Measurements from ENCODE around the gene UBE3B. TPM values are rescaled to one million over a fixed set of nuclear protein-coding genes. Genes with fewer than 3 reads are reported as not detected.

The UBE3B gene
- total RNA-seq, 2 donors from 2014 or later, result 57.9 to 85.8 TPM

DNA sequence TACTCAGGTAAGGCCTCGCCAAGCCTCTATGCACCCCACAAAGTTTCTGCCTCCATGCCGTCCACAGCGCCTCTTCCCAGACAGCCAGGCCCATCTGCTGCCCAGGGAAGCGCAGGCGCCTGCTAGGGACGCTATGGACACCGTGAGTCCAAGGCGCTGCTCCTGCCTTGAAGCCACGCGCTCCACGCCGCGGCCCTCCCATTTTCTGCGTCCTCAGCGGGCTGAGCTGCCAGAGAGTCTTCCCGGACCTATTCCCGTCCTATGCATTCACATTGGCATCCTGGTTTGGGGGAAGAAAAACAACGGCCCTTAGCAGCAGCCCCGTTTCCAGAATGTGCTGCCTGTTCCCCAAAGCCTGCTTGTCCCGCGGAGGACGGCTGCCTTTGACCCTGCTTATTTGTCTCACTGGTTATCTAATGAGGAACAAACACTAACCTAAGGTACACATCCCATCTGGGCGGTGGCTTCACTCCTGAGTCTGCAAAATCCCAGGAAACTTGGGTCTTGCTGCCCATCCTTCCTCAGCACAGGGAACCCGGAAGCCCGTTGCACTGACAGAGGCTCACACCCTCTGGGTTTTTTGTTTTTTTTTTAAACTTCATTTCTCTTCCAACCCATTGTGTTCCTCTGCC, 57.9 kb downstream of the UBE3B start:
- TF ChIP-seq, protein P1, sequence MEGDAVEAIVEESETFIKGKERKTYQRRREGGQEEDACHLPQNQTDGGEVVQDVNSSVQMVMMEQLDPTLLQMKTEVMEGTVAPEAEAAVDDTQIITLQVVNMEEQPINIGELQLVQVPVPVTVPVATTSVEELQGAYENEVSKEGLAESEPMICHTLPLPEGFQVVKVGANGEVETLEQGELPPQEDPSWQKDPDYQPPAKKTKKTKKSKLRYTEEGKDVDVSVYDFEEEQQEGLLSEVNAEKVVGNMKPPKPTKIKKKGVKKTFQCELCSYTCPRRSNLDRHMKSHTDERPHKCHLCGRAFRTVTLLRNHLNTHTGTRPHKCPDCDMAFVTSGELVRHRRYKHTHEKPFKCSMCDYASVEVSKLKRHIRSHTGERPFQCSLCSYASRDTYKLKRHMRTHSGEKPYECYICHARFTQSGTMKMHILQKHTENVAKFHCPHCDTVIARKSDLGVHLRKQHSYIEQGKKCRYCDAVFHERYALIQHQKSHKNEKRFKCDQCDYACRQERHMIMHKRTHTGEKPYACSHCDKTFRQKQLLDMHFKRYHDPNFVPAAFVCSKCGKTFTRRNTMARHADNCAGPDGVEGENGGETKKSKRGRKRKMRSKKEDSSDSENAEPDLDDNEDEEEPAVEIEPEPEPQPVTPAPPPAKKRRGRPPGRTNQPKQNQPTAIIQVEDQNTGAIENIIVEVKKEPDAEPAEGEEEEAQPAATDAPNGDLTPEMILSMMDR (IDR thresholded peaks at IDR 0.05), result no peak
- TF ChIP-seq POLR2A (IDR thresholded peaks at IDR 0.05) (no peak), POLR2AphosphoS5 (IDR thresholded peaks at IDR 0.05) (no peak)
- intact Hi-C loops (cut with DNase I), result no loop called here
- no peak overlapping the region for H3K27ac ChIP-seq
- H3K9me3 ChIP-seq, result no peaks in the 10 kb centered on the region
- H3K27me3 ChIP-seq (replicated peaks; ENCODE audit: insufficient read depth), result no peaks in the 10 kb centered on the region
- no peaks in the 10 kb centered on the region for H3K4me1 ChIP-seq (replicated peaks)
- no peak for DNase-seq (ENCODE audit: low spot score)
- H3K4me3 ChIP-seq, result no peak overlapping the region
- 91% methylated on average over 25 of the region's 25 CpGs for WGBS
- H3K36me3 ChIP-seq, result no peaks in the 10 kb centered on the region

GRCh38 chr12:109535863-109536250, 58.4 kb downstream of the UBE3B start:
- Histone ChIP-seq H3K27ac (no peak overlapping the region), H3K27me3 (replicated peaks; ENCODE audit: insufficient read depth) (no peaks in the 10 kb centered on the region), H3K4me3 (no peak overlapping the region), H3K36me3 (no peaks in the 10 kb centered on the region), H3K9me3 (no peaks in the 10 kb centered on the region), H3K4me1 (replicated peaks) (no peaks in the 10 kb centered on the region)
- no peak for DNase-seq (ENCODE audit: low spot score)
- no peak for TF ChIP-seq POLR2AphosphoS5 (IDR thresholded peaks at IDR 0.05)
- TF ChIP-seq, protein P1 (IDR thresholded peaks at IDR 0.05), result no peak
- TF ChIP-seq POLR2A (IDR thresholded peaks at IDR 0.05), result no peak
- 82% methylated on average over 5 of the region's 5 CpGs for WGBS
- intact Hi-C loops (cut with DNase I), result no loop called here

- Histone ChIP-seq H3K4me1 (replicated peaks) (no peaks in the 10 kb centered on the region), H3K27me3 (replicated peaks; ENCODE audit: insufficient read depth) (no peaks in the 10 kb centered on the region), H3K27ac (no peak overlapping the region), H3K4me3 (no peak overlapping the region), H3K9me3 (no peaks in the 10 kb centered on the region), H3K36me3 (no peaks in the 10 kb centered on the region)
- WGBS, result 81% methylated on average over 8 of the region's 8 CpGs
- DNase-seq (ENCODE audit: low spot score), result no peak
- intact Hi-C loops (cut with DNase I), result no loop called here
- TF ChIP-seq, protein P1 (IDR thresholded peaks at IDR 0.05), result no peak
- TF ChIP-seq POLR2AphosphoS5 (IDR thresholded peaks at IDR 0.05), result no peak
These were observed 59.7 kb downstream of the UBE3B start for GRCh38 chr12:109537136-109537535.

DNA sequence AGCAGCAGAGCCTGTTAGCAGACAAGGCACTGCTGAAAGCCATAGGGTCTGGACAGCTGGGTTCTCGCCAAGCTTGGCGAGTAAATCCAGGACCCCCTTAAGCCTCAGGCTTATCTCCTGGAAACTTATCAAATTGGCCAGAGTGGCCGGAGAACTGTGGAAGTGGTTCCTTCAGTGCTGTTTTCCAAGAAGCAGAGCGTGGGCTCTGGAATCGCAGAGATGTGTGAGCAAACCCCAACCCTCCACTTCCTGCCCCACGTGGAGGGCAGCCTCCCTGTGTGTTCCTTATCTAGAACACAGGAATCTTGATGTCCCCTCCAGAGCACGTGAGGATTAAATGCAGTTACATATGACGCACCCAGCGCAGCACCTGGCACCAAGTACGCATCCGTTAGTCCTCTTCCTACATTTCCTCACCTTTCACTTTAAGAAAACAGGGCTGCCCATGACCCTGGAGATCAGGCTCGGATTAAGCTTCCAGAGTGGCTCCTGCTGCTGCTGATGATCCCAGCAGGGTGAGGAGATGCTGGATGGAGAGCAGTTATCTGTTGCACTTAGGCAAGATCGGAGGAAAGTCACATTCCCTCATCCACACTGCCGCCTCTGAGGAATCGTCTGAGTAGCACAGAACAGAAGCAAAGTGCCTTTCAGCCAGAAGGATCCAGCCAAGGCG, 60.9 kb downstream of the UBE3B start:
- H3K4me3 ChIP-seq, result no peak overlapping the region
- intact Hi-C loops (cut with DNase I), result no loop called here
- no peaks in the 10 kb centered on the region for H3K4me1 ChIP-seq (replicated peaks)
- H3K36me3 ChIP-seq, result no peaks in the 10 kb centered on the region
- 83% methylated on average over 16 of the region's 16 CpGs for WGBS
- DNase-seq (ENCODE audit: low spot score), result no peak
- TF ChIP-seq POLR2A (IDR thresholded peaks at IDR 0.05) (no peak), POLR2AphosphoS5 (IDR thresholded peaks at IDR 0.05) (no peak)
- TF ChIP-seq, protein P1 (IDR thresholded peaks at IDR 0.05), result no peak
- H3K27ac ChIP-seq, result no peak overlapping the region
- H3K9me3 ChIP-seq, result no peaks in the 10 kb centered on the region
- H3K27me3 ChIP-seq (replicated peaks; ENCODE audit: insufficient read depth), result no peaks in the 10 kb centered on the region

DNA sequence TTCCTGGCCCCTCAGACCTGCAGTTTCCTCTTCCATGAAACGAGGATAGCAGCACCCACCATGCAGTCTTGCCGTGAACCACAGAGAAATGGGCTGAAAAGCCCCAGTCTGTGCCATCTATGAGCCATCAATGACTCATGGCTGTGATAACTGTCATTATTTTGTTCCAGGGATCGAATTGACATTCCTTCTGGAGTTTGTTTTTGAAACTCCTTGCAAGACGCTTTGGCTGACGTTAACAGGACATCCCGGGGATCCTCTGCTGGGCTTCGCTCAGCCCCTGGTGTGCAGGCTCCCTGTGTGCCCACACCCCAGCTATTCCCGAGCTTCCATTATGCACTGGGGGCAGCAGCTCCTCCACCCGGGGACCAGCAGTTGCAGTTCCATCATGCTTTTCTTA, 62.1 kb downstream of the UBE3B start:
- Histone ChIP-seq H3K9me3 (no peaks in the 10 kb centered on the region), H3K36me3 (no peaks in the 10 kb centered on the region), H3K4me1 (replicated peaks) (no peaks in the 10 kb centered on the region), H3K4me3 (no peak overlapping the region), H3K27ac (no peak overlapping the region), H3K27me3 (replicated peaks; ENCODE audit: insufficient read depth) (no peaks in the 10 kb centered on the region)
- no peak for DNase-seq (ENCODE audit: low spot score)
- intact Hi-C loops (cut with DNase I), result no loop called here
- 70% methylated on average over 9 of the region's 9 CpGs for WGBS
- TF ChIP-seq POLR2A (IDR thresholded peaks at IDR 0.05) (no peak), POLR2AphosphoS5 (IDR thresholded peaks at IDR 0.05) (no peak)
- TF ChIP-seq, protein P1 (IDR thresholded peaks at IDR 0.05), result no peak

Data from prostate gland (tissue), 2 donors.